NCI-H1092 (cell line): ENCODE measurements around the gene POMGNT1.

Experiments
- DNase-seq: peaks from one replicate; lab custom pipeline; 2025; lab: John Stamatoyannopoulos, UW

POMGNT1 gene

GRCh38 chr1:46183079-46183847 lies 15.0 kb downstream of the POMGNT1 start:
- no peak for DNase-seq

GRCh38 chr1:46181343-46182260 lies 16.6 kb downstream of the POMGNT1 start:
- no peak for DNase-seq

- DNase-seq = no peak
Observed at GRCh38 chr1:46180082-46180616, 18.1 kb downstream of the POMGNT1 start.

GRCh38 chr1:46179138-46180081 lies 18.8 kb downstream of the POMGNT1 start:
- peak; percentile 60 for DNase-seq

- DNase-seq = no peak
Observed at GRCh38 chr1:46176211-46176865, 21.9 kb downstream of the POMGNT1 start, which contains the start of gene P3R3URF. Gene P3R3URF, minus strand, starts transcription at chr1:46176488. Its CDS starts 17 bp downstream, at chr1:46176471.

GRCh38 chr1:46175243-46175642 lies 23.0 kb downstream of the POMGNT1 start:
- DNase-seq = no peak

- DNase-seq = no peak
Observed at GRCh38 chr1:46174448-46175231, 23.6 kb downstream of the POMGNT1 start, which contains the start of gene TSPAN1. Gene TSPAN1, plus strand, starts transcription at chr1:46175087. Its CDS starts 6,021 bp downstream, at chr1:46181108.

- DNase-seq = no peak
Observed at GRCh38 chr1:46173361-46173856, 24.8 kb downstream of the POMGNT1 start.

- no peak for DNase-seq
Observed at GRCh38 chr1:46172321-46172720, 25.9 kb downstream of the POMGNT1 start.

GRCh38 chr1:46171871-46172270 lies 26.4 kb downstream of the POMGNT1 start:
- DNase-seq = no peak

GRCh38 chr1:46171351-46171750 lies 26.9 kb downstream of the POMGNT1 start:
- DNase-seq = no peak

GRCh38 chr1:46169811-46170454 lies 28.3 kb downstream of the POMGNT1 start:
- no peak for DNase-seq

GRCh38 chr1:46168477-46168876 lies 29.8 kb downstream of the POMGNT1 start:
- no peak for DNase-seq

GRCh38 chr1:46166521-46167462 lies 31.4 kb downstream of the POMGNT1 start:
- DNase-seq = no peak

GRCh38 chr1:46160212-46160611 lies 38.0 kb downstream of the POMGNT1 start:
- no peak for DNase-seq

- no peak for DNase-seq
Observed at GRCh38 chr1:46159516-46159915, 38.7 kb downstream of the POMGNT1 start.

GRCh38 chr1:46158312-46159281 lies 39.6 kb downstream of the POMGNT1 start:
- DNase-seq = no peak
